WTC11 (cell line): ENCODE results near the gene ANKRD13A. TPM values are rescaled to one million over a fixed set of nuclear protein-coding genes. Genes with fewer than 3 reads are reported as not detected.

ENCODE experiments used
- ATAC-seq: fragments of 200-7000 bp; cut with Tn5 transposase; 2 replicates; pipeline ENCODE4 v1.10.0; 2021; ENCODE audit warnings: mild to moderate bottlenecking, moderate library complexity
- CTCF ChIA-PET: fragments of 300-600 bp; sonication (Branson Sonifier 250); formaldehyde crosslinking; loops from one replicate; lab custom pipeline; 2021; ENCODE audit warnings: antibody characterized with exemption; lab: Charles Lee
- POLR2A ChIA-PET: fragments of 350-600 bp; sonication (Branson Sonifier 250); formaldehyde crosslinking; loops from one replicate; lab custom pipeline; 2021; ENCODE audit warnings: antibody characterized with exemption; lab: Charles Lee
- DNase-seq: peaks from one replicate; pipeline ENCODE4 v3.0.0; 2021; ENCODE audit warnings: low spot score
- H3K27ac Mint-ChIP-seq: 2 replicates; pipeline ENCODE4 v1.8.0; 2021; ENCODE audit warnings: mixed read lengths
- H3K27me3 Mint-ChIP-seq: 2 replicates; pipeline ENCODE4 v1.8.0; 2021; ENCODE audit warnings: low read depth, mild to moderate bottlenecking, moderate library complexity, mixed read lengths
- H3K36me3 Mint-ChIP-seq: 2 replicates; pipeline ENCODE4 v1.8.0; 2021; ENCODE audit warnings: mixed read lengths
- H3K4me1 Mint-ChIP-seq: 2 replicates; pipeline ENCODE4 v1.8.0; 2022; ENCODE audit warnings: mixed read lengths
- H3K4me3 Mint-ChIP-seq: 2 replicates; pipeline ENCODE4 v1.8.0; 2021; ENCODE audit warnings: mild to moderate bottlenecking, moderate library complexity, mixed read lengths
- H3K9me3 Mint-ChIP-seq: 2 replicates; pipeline ENCODE4 v1.8.0; 2021; ENCODE audit warnings: mixed read lengths
- CREM ChIP-seq: sonication (generic); formaldehyde crosslinking; IDR thresholded peaks from 2 replicates; pipeline ENCODE4 v1.8.1; 2022; ENCODE audit warnings: mild to moderate bottlenecking, missing genetic modification reagents, moderate library complexity
- GABPB1 ChIP-seq: sonication (generic); formaldehyde crosslinking; IDR thresholded peaks from 2 replicates; pipeline ENCODE4 v1.8.1; 2023; ENCODE audit warnings: mild to moderate bottlenecking, missing genetic modification reagents
- NR2C2 ChIP-seq: sonication (generic); formaldehyde crosslinking; IDR thresholded peaks from 2 replicates; pipeline ENCODE4 v1.8.0; 2022; ENCODE audit warnings: mild to moderate bottlenecking, missing genetic modification reagents
- SMAD4 ChIP-seq: sonication (generic); formaldehyde crosslinking; IDR thresholded peaks from 2 replicates; pipeline ENCODE4 v1.8.0; 2022; ENCODE audit warnings: mild to moderate bottlenecking, missing genetic modification reagents
- SP1 ChIP-seq: sonication (generic); formaldehyde crosslinking; conservative IDR thresholded peaks from 2 replicates; pipeline ENCODE4 v1.8.1; 2022; ENCODE audit warnings: missing genetic modification reagents
- TCF7 ChIP-seq: sonication (generic); formaldehyde crosslinking; IDR thresholded peaks from 2 replicates; pipeline ENCODE4 v1.8.0; 2022; ENCODE audit warnings: mild to moderate bottlenecking, low read depth, missing genetic modification reagents, moderate library complexity
- TEAD1 ChIP-seq: sonication (generic); formaldehyde crosslinking; IDR thresholded peaks from 2 replicates; pipeline ENCODE4 v1.8.0; 2022; ENCODE audit warnings: mild to moderate bottlenecking, missing genetic modification reagents
- ZNF232 ChIP-seq: sonication (generic); formaldehyde crosslinking; IDR thresholded peaks from 2 replicates; pipeline ENCODE4 v1.8.0; 2022; ENCODE audit warnings: mild to moderate bottlenecking, missing genetic modification reagents
- ZNF671 ChIP-seq: fragments of 250-450 bp; sonication (Bioruptor Pico); IDR thresholded peaks from 2 replicates; pipeline ENCODE4 v1.8.0; 2021; ENCODE audit warnings: mild to moderate bottlenecking
- total RNA-seq: library from RNA; stranded (reverse); gene quantifications from 3 replicates; pipeline ENCODE4 v1.2.3, GENCODE V29; 2021
- TF ChIP-seq, protein P1 (sequence below): sonication (generic); formaldehyde crosslinking; IDR thresholded peaks from 2 replicates; pipeline ENCODE4 v1.8.1; 2023; ENCODE audit warnings: mild to moderate bottlenecking, missing genetic modification reagents, borderline replicate concordance
- TF ChIP-seq, protein P2 (sequence below): sonication (generic); formaldehyde crosslinking; IDR thresholded peaks from 2 replicates; pipeline ENCODE4 v1.8.1; 2022; ENCODE audit warnings: mild to moderate bottlenecking, moderate library complexity, missing genetic modification reagents
- TF ChIP-seq, protein P3 (sequence below): sonication (generic); formaldehyde crosslinking; IDR thresholded peaks from 2 replicates; pipeline ENCODE4 v1.8.1; 2022; ENCODE audit warnings: low read depth, missing genetic modification reagents, borderline replicate concordance
- TF ChIP-seq, protein P4 (sequence below): fragments of 250-450 bp; sonication (Bioruptor Pico); IDR thresholded peaks from 2 replicates; pipeline ENCODE4 v2.1.2; 2022; ENCODE audit warnings: mild to moderate bottlenecking, moderate library complexity

ANKRD13A gene
- total RNA-seq, 1 experiment from 2014 or later: 22.4 TPM

DNA sequence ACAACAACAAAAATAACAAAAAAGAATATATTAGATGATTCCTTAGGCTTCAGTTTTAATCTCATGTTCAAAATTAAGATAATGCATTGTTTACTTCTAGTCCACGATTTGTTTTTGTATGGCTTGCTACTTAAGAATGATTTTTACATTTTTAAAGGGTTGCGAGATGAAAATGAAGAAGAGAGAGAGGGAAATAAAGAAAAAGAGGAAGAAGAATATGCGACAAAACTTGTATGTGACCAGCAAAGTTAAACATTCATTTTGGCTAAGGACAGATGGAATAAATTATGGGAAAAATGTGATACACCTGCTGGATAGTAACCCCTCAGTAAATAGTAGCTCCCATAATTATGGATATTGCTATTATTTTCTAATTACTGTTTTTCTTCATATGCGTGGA is 1.8 kb upstream of the ANKRD13A start:
- POLR2A ChIA-PET: interaction anchor here (0.6 kb wide), 1 partner anchor 842 kb away, joined by 5 read pairs; no protein-coding TSS in a partner anchor
- DNase-seq: no peak
- TF ChIP-seq TCF7 (no peak), SP1 (CRISPR knock-in tag) (no peak), CREM (no peak), NR2C2 (CRISPR knock-in tag) (no peak), ZNF232 (CRISPR knock-in tag) (no peak), GABPB1 (CRISPR knock-in tag) (no peak), TEAD1 (CRISPR knock-in tag) (no peak), SMAD4 (CRISPR knock-in tag) (no peak)
- TF ChIP-seq, protein P1, sequence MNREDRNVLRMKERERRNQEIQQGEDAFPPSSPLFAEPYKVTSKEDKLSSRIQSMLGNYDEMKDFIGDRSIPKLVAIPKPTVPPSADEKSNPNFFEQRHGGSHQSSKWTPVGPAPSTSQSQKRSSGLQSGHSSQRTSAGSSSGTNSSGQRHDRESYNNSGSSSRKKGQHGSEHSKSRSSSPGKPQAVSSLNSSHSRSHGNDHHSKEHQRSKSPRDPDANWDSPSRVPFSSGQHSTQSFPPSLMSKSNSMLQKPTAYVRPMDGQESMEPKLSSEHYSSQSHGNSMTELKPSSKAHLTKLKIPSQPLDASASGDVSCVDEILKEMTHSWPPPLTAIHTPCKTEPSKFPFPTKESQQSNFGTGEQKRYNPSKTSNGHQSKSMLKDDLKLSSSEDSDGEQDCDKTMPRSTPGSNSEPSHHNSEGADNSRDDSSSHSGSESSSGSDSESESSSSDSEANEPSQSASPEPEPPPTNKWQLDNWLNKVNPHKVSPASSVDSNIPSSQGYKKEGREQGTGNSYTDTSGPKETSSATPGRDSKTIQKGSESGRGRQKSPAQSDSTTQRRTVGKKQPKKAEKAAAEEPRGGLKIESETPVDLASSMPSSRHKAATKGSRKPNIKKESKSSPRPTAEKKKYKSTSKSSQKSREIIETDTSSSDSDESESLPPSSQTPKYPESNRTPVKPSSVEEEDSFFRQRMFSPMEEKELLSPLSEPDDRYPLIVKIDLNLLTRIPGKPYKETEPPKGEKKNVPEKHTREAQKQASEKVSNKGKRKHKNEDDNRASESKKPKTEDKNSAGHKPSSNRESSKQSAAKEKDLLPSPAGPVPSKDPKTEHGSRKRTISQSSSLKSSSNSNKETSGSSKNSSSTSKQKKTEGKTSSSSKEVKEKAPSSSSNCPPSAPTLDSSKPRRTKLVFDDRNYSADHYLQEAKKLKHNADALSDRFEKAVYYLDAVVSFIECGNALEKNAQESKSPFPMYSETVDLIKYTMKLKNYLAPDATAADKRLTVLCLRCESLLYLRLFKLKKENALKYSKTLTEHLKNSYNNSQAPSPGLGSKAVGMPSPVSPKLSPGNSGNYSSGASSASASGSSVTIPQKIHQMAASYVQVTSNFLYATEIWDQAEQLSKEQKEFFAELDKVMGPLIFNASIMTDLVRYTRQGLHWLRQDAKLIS: no peak
- TF ChIP-seq, protein P2, sequence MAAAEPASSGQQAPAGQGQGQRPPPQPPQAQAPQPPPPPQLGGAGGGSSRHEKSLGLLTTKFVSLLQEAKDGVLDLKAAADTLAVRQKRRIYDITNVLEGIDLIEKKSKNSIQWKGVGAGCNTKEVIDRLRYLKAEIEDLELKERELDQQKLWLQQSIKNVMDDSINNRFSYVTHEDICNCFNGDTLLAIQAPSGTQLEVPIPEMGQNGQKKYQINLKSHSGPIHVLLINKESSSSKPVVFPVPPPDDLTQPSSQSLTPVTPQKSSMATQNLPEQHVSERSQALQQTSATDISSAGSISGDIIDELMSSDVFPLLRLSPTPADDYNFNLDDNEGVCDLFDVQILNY (CRISPR knock-in tag): no peak
- H3K9me3 Mint-ChIP-seq: no peaks in the 10 kb centered on the region
- no peak overlapping the region for H3K4me3 Mint-ChIP-seq
- CTCF ChIA-PET: no interaction called here
- peaks cover 33% of the 10 kb centered on the region for H3K4me1 Mint-ChIP-seq
- H3K27ac Mint-ChIP-seq: no peak overlapping the region
- ATAC-seq: no peak
- H3K36me3 Mint-ChIP-seq: no peaks in the 10 kb centered on the region
- peaks cover 13% of the 10 kb centered on the region for H3K27me3 Mint-ChIP-seq

DNA sequence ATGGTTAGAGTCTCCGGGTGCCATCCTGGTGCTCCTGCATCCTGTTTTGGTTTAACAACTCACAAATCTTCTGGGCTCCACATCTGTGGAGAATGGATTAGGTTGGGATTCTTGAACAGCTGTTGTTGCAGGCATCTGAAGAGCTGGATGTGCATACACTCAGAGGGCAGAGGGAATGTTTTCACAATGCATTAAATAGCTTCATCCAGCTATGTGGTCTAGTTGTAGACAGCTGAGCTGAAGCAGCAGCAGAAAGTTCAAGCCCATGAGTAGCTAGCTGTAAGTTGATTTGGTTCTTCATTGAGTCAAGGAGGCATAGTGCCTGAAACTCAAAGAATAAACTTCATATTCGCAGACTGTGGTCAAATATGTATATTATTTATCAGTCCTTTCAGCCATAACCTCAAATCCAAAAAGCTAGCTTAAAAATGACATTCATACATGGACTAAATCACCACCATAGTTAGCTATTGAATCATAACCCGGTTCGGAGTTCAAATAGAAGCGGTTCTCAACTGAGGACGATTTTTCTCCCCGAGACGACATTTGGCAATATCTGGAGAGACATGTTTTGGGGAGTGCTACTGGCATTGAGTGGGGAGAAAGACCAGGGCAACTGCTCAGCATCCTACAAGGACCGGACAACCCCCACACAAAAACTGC is 858 bp upstream of the ANKRD13A start:
- no peaks in the 10 kb centered on the region for H3K9me3 Mint-ChIP-seq
- no peaks in the 10 kb centered on the region for H3K36me3 Mint-ChIP-seq
- ATAC-seq (no peak), DNase-seq (no peak)
- ChIA-PET POLR2A (interaction anchor here (0.6 kb wide), 1 partner anchor 843 kb away, joined by 5 read pairs; no protein-coding TSS in a partner anchor), CTCF (interaction anchor here (0.8 to 1.1 kb wide), 2 partner anchors 87 to 451 kb away, joined by 3 to 6 read pairs; partner anchors contain the start of gene ARPC3)
- TF ChIP-seq, protein P3, sequence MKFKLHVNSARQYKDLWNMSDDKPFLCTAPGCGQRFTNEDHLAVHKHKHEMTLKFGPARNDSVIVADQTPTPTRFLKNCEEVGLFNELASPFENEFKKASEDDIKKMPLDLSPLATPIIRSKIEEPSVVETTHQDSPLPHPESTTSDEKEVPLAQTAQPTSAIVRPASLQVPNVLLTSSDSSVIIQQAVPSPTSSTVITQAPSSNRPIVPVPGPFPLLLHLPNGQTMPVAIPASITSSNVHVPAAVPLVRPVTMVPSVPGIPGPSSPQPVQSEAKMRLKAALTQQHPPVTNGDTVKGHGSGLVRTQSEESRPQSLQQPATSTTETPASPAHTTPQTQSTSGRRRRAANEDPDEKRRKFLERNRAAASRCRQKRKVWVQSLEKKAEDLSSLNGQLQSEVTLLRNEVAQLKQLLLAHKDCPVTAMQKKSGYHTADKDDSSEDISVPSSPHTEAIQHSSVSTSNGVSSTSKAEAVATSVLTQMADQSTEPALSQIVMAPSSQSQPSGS (CRISPR knock-in tag): no peak
- TF ChIP-seq, protein P4, sequence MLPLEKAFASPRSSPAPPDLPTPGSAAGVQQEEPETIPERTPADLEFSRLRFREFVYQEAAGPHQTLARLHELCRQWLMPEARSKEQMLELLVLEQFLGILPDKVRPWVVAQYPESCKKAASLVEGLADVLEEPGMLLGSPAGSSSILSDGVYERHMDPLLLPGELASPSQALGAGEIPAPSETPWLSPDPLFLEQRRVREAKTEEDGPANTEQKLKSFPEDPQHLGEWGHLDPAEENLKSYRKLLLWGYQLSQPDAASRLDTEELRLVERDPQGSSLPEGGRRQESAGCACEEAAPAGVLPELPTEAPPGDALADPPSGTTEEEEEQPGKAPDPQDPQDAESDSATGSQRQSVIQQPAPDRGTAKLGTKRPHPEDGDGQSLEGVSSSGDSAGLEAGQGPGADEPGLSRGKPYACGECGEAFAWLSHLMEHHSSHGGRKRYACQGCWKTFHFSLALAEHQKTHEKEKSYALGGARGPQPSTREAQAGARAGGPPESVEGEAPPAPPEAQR: no peak
- H3K27ac Mint-ChIP-seq: peak overlapping the region; percentile 93; the same call in 1 of the 2 replicates
- peaks cover 33% of the 10 kb centered on the region for H3K4me1 Mint-ChIP-seq
- H3K4me3 Mint-ChIP-seq: peak overlapping the region; percentile 86
- peaks cover 13% of the 10 kb centered on the region for H3K27me3 Mint-ChIP-seq

DNA sequence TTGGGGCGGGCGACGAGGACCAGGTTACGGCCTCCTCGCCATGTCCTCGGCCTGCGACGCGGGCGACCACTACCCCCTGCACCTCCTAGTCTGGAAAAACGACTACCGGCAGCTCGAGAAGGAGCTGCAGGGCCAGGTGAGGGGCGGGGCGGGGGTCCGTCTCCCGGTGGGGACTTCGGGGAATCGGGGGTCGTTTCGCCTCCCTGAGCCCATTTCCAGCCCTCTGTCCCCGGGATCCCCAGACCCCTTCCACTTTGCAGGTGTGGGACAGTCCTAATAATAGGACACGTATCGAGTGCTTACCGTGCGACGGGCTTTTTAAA is 380 bp downstream of the ANKRD13A start:
- ChIA-PET POLR2A (no interaction called here), CTCF (interaction anchor here (0.6 to 1.0 kb wide), 3 partner anchors 11 to 154 kb away, joined by 3 to 4 read pairs (median 3); no protein-coding TSS in a partner anchor)
- no peak for DNase-seq

More for the DNA sequence above, 380 bp downstream of the ANKRD13A start:
- H3K27ac Mint-ChIP-seq: no peak overlapping the region
- no peaks in the 10 kb centered on the region for H3K36me3 Mint-ChIP-seq
- TF ChIP-seq ZNF671 (CRISPR knock-in tag): no peak
- TF ChIP-seq, protein P2 (CRISPR knock-in tag): 0 out of 2 replicates have a peak, but pooled peaks have one; percentile 4
- H3K27me3 Mint-ChIP-seq: peaks cover 13% of the 10 kb centered on the region
- ATAC-seq: no peak
- H3K9me3 Mint-ChIP-seq: no peaks in the 10 kb centered on the region
- peaks cover 28% of the 10 kb centered on the region for H3K4me1 Mint-ChIP-seq
- peak overlapping the region; percentile 98 for H3K4me3 Mint-ChIP-seq
